HPDE6-E6E7 (cell line): ENCODE results near the gene NDP.

Experiments used
- DNase-seq: peaks from one replicate; pipeline ENCODE4 v3.0.0; 2011; ENCODE audit warnings: missing footprints; ENCODE audit errors: extremely low spot score

The NDP gene, protein sequence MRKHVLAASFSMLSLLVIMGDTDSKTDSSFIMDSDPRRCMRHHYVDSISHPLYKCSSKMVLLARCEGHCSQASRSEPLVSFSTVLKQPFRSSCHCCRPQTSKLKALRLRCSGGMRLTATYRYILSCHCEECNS

DNA sequence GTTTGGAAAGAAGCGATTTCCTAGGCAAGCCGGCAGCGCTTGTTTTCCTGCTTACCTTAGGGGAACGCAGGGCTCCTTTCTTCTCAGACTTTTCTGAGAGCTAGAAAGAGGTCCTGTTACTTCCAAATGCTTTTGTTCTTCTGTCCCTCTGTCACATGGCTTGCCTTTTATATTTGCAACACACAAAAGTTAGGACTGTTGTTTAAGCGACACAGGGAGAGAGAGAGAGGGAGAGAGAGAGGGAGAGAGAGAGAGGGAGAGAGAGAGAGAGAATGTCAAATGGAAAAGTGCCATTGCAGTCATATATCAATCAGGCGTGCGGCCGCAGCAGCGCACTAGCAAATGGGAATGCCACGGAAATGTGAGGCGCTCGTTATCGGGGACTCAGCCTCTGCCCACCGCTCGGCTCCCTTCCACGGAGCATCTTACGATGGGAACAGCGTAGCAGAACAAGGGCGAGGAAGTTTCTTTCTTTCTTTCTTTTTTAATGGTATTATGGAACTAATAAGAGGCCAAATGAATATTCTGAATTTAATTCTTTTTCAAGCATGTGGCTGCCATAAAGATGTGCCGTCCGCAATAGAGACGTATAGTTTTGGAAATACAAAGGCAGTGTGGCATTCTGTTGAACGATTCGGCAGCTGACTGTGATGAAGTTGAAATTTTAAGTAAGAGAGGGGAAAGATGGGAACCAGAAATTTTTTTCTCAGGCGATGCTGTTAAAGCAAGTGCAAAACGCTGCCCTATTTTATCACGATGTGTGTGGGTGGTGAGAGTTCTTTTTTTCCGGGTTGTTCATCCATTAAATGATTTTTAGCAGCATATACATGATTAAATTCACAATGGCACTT, at the start of gene NDP:
NDP (minus strand) TSS at position 142 of the 851 bp plus-strand sequence. CDS start 14,745 bp downstream, outside the sequence.
- DNase-seq = no peak

DNA sequence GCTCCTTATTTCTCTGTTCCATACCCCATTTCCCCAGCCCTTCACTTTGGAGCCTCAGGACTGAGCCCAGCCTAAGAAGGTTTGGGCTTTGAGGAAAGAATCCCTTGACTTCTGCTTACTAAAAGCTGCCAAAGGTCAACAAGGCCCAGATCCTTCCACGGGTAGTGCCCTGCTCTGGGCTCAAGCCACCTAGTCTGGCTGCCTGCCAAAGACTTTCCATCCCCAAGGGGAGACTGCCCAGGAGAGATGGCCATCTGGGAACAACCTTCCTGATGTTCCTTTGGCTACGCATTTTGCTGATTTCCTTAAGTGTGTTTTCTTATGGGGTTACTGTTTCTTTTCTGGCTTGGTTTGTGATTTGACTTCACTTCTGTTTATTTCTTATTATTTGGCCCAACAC, 49.8 kb upstream of the NDP start:
- no peak for DNase-seq

DNA sequence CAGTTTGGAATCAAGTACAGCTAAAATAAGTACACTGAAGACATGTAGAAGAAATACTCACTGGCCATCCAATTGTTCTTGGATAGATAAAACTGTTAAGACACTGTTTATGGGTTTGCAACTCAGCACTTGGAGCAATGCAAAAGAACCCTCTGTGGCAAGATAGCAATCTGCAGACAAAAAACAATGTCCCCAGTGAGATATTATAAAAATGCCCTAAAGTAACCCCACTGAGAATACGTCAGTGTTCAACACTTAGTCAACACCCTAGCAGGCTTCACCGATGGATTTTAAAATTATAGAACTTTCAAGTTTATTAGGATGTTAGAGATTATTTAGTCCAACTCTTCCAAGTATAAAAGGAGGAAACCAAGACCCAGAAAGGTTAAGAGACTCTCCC, 47.5 kb upstream of the NDP start:
- DNase-seq = no peak

DNA sequence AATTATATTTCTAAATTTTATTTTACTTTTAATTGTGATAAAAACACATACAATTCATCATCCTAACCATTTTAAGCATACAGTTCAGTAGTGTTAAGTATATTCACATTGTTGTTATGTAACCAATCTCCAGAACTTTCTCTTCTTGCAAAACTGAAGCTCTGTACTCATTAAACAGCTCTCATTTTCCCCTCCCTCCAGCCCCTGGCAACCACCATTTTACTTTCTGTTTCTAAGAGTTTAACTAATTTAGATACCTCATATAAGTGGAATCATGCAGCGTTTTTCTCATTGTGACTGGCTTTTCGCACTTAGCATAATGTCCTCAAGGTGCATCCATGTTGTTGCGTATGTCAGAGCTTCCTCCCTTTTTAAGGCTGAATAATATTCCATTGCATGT, 46.7 kb upstream of the NDP start:
- no peak for DNase-seq

DNA sequence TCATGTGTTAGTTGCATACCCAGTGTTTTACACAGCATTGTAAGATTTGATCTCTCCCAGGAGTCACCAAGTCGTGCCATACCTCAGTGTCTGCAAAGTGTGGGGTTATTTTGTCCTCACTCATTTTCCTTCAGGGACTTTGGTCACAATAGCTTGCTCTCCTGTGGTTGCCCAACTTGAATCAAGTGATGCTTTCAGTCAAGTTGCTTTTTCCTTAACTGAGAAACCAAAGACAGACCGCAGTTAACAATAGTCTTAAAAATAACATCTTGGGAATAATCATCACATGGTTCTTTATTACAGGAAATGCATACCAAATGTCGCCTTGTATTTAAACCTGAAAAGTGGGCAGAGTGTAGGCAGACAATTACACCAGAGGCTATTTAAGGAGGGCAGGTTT, 44.5 kb upstream of the NDP start:
- no peak for DNase-seq

DNA sequence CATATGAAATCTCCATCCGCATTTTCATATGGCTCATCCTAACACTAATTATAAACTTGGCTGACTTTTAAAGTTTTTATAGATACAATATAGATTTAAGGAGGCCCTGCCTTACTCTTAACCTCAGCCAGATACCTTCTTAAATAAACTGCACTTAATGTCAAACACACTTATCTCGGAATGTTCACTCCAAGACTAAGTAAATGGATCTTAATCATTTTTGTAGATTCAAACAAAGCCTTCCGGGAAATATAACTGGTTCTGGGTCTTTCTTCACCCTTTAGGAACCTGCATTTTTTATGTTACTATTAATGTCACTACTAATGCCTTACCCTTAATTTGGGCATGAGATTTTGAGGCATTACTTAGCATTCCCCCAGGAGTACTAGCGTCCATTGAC, 43.7 kb upstream of the NDP start:
- DNase-seq = no peak

DNA sequence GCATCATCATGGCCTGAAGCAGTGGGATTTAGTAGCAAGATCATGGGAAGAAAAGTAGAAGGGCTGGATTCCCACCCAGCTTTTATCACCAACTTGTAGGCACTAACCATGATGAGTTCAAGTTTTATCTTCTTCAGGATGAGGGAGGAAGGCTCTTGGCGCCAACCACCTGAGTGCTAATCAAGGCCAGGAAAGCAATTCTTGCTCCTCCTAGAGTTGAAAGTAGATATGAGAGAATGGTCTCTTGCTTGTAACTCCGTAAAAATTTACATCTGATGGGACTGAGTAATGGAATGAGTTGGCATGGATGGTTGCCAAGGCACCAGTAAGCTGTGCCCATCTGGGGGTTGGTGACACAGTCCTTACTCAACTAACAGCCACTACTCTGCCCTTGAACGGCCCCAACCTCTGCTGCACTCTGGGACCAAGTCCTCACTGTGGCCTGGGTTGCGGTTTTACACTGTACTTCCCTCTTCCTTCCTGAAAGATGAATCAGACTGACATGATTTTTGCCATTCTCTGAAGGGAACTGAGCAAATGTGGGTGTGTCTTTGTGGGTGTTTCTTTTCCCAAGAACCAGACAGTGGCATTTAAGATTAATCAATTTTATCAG, 39.4 kb upstream of the NDP start:
- peak; percentile 66 for DNase-seq

DNA sequence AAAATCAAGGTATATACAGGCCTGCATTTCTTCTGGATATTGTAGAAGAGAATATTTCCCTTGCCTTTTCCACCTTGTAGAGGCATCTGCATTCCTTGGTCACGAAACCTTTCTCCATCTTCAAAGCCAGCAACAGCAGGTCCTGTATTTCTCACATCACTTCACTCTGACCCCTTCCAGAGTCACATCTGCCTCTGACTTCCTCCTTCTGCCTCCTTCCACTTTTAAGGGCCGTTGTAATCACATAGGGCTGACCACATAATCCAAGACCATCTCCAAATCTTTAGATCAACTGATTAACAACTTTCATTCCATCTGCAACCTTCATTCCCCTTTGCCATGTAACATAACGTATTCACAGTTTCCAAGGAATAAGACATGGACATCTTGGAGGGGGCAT, 38.3 kb upstream of the NDP start:
- no peak for DNase-seq

DNA sequence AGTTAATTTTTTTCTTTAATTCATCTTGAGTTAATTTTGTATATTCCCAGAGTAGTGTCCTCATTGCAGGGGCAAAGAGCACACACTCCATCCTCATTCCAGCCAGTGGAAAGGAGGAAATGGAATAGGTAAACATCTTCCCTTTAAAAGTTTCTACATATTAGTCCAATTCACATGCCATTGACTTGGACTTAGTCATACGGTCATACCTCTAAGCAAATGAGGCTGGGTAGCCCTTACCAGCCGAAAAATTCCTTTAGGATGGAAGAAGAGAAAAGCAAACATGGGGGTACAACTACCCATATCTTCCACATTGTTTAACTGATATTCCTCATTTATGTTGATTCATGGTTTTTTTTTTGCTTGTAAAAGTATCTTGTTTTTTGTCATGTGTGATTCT, 37.4 kb upstream of the NDP start:
- DNase-seq = no peak

DNA sequence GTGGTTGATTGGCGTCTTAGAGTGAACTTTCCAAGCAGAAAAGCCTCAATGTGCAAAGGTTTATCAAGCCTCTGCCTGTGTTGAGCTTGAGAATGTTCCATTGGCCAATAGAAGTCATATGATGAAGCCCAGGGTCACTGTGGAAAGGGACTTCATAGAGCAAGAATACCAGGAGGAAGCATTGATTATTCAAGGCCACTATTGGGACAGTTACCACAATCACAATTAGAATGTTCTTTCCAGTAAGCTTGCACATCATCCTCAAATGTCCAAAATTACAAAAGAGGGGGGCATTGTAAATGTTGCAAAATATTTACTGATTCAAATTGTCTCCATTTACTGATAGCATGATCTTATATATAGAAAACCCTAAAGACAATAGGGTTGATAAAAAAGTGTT, 32.9 kb upstream of the NDP start:
- DNase-seq = no peak

DNA sequence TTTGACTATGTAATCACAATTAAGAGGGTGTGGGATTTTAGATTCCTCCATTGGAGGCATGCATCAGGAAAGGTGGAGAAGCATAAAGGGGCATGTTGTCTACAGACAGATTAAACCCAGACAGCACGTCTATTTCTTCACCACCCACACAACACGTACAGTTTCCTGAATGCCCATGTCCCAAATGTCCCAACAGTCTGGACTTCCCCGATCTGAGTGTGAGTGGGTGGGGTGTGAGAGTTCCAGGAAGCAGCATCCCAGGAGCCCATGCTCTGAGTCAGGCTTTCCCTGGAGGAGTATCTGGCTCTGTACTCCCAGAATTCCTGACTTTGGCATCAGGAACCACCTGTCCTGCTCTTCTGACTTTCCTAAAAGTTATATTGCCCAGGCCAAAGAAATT, 30.8 kb upstream of the NDP start:
- DNase-seq = no peak

DNA sequence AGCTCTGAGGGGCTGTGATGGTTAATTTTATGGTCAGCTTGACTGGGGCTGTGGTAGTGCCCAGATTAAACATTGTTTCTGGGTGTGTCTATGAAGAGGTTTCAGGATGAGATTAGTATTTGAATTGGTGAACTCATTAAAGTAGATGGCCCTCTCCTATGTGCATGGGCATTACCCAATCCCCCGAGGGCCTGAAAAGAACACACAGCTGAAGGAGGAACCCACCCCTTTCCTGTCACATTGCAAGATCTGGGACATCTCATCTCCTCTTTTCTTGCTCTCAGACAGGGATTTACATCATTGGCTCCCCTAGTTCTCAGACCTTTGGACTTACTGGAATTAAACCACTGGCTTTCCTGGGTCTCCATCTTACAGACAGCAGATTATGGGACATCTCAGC, 29.4 kb upstream of the NDP start:
- DNase-seq = no peak

DNA sequence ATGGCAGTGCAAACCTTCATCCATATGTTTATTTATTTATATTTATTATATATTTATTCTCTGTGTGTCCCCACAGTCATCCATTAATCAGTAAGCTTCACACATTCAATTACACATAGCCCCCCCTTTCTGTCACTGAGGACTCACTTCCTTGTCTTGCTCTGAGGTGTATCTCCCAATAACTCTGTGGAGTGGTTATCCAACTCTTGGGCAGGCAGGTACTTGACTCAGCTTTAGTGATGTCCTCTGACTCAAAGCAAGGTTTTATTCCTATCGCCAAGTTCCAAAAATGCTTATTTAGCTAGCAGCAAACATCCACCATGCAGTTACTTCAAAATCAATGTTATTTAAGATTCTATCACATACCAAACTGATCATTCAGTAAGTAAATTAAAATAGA, 25.2 kb upstream of the NDP start:
- peak; percentile 11 for DNase-seq

DNA sequence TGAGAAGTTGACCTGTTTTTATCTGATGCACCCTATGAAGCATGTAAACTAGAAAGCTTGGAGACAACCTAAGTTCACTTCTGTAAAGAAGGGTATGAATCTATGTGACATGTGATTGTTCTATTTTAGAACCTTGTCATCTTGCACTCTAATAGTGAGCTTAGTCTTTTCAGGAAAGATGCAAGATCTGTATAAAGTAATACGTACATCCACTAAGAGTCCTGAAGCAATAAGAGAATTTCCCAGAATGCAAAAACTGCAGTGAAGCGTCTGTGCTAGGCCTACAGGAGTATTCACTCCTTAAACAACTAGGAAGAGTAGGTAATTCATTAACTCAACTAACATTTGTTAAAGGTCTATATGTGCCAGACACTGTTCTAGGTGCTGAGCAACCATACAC, 23.3 kb upstream of the NDP start:
- no peak for DNase-seq

DNA sequence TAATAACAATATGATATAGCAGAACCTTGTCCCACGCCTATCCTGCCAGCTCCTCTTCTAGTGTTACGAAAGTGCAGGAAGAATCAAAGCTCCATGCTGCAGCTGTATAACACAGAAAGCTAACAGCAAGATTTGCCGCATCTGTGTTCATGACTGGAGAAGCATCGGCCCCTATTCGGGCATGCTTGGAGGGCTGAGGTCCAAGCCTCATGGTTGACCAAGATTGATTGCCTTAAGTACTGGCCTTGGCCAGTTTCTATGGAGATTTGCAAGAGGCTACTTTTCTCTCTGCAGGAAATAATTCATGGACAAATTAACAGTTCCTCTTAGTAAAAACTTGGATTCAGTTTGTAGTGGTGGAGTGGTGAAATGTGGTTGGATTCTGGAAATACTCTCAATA, 12.9 kb upstream of the NDP start:
- DNase-seq = no peak

DNA sequence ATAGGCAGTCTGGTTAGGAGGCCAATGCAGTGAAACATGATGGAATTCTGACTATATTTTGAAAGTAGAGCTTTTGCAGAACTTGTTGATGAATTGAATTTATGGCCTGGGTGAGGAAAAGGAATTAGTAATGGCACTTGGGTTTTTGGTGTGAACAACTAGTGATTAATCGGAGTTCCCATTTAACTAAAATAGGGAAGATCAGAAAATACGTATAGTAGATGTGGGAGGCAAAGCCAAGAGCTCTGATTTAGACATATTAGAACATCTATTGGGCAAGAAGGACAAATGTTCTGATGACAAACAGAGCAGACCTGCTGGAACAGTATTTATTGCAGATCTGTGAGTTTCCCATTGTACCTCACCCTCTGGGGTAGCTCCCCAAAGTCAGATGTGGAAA, 12.3 kb upstream of the NDP start:
- DNase-seq = no peak

DNA sequence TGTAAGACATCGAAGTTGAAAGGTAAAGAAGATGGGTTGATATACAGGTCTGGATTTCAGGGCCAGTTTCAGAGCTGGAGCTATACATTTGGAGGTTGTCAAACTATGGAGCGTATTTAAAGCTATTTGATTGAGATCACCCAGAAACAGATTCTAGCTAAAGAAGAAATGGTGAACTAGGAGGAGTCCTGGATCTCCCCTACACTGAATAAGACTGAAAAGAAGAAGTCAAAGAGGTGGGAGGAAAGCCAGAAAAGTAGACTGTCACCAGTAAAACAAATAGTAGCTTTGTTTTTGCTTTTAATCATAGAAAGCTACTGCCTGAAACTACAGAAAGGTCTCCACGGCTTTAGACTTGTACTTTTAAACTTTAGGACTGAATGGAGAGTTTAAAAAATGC, 5.0 kb upstream of the NDP start:
- DNase-seq = no peak

DNA sequence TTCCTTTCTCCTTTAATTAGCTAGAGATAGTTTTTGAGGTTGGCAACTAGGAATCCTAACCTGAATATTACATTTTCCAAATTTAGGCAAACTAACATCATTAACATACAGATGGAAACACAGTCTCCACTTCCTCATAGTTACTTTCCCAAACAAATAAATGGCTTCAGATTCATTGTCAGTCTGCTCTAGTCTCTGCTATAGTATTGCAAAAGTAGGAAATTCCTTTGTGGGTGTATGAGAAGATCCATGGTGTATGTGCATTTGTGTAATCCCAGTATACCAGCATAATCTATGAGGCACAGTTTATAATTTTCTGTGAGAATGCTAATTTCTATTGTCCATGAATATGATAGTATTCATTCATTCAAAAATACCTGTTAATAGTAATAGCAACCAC, 3.0 kb upstream of the NDP start:
- DNase-seq = no peak

DNA sequence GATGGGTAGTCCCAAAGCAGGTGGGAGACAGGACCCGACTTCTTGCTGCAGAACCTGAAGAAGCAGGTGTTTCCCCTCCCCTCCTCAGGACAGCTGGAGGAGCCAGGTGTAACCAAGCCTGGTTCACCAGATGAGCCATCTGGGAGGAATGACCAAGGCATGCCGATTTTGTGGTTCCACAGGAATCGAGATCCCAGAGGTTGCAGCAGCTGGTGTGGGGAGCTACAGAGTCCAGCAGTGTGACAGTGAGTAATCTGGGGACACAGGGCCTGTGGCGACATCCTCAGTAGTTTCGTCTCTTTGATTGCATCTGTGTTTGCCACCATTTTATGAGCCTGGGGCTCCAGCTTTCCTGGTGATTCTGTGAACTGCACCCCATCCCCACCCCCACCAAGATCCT, 2.6 kb upstream of the NDP start:
- DNase-seq = no peak

DNA sequence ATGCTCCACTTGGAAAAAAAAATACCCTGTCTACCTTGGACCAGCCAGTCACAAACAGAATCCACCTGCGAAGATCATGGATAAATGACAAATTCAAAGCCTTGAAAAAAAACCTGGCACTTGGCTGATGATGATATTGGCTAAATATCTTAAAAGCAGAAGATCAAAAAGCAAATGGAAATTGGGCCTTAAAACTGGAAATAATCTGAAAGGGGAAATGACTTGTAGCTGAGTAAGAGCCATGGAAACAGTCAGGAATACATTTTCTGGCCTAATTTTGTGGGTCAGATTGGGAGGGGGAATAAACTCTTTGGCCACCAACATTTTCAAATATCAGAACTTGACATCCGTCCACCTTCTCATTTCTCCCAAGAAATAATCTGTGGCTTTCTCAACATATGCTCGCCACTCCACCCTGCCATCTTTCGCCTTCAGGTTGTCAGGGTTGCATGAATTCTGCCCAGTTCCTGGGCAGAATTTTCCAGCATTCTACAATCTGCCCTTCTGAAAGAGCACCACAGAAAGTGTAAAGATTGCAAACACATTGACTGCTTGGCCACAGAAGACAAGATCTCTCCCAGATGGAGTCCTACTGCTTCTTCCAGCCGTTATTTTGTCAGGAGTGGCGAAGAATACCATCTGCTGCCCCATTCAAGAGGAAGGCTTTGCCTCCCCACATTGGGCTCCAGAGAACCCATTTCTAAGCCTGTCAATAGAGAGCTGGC, 1.7 kb upstream of the NDP start:
- DNase-seq = no peak

DNA sequence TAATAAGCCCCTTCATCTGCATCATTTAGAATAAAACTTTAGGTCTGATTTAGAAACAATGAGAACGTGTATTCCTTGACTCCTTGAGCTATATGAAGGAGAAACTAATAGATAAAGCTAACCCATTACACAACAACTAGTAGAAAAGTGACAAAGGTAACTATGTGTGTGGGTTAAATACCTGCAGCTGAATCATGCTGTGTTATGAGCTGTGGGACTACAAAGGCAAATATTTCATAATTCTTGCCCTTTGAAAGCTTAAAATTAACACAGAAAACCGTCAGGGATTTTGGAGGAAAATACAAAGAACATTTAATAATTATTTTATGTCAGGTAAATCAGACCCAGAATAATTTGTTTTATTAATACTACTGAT, 898 bp upstream of the NDP start:
- DNase-seq = peak; percentile 15
